Measurements from ENCODE around the gene ATP8A1.
A peak's percentile ranks its signal among the peaks of the same experiment; 100 is the strongest.

ATP8A1 gene

DNA sequence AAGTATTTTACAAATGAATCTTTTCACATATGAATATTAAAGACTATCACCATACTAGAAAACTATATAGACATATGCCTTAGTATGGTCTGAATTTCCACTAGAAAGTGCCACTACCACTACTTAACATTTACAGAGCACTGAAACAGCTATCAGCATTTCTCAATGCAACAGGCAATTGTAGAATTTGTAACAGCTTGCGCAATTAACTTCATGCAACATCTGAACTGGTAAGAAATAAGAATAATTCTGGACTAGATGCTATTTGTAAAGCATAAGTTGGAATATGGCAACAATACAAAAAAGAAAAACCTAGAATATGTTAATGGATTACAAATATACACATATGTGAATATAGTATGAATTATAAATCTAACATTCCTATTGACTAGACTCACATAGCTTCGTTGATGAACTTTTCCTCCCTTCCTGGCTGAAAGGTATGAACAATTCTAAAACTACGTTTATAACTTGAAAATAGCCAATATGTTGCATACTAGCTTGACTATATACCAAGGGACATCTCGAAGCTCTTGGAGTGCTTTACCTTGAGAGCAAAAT, 82.0 kb downstream of the ATP8A1 start:
- Histone ChIP-seq H3K36me3 (ENCODE audit: control insufficient read depth, insufficient read depth, low read length) (peaks cover 5% of the 10 kb centered on the region), H3K4me3 (replicated peaks; ENCODE audit: low read depth, low read length) (no peak overlapping the region), H3K27me3 (replicated peaks; ENCODE audit: control insufficient read depth, insufficient read depth, low read length) (no peaks in the 10 kb centered on the region)
- TF ChIP-seq, protein P1, sequence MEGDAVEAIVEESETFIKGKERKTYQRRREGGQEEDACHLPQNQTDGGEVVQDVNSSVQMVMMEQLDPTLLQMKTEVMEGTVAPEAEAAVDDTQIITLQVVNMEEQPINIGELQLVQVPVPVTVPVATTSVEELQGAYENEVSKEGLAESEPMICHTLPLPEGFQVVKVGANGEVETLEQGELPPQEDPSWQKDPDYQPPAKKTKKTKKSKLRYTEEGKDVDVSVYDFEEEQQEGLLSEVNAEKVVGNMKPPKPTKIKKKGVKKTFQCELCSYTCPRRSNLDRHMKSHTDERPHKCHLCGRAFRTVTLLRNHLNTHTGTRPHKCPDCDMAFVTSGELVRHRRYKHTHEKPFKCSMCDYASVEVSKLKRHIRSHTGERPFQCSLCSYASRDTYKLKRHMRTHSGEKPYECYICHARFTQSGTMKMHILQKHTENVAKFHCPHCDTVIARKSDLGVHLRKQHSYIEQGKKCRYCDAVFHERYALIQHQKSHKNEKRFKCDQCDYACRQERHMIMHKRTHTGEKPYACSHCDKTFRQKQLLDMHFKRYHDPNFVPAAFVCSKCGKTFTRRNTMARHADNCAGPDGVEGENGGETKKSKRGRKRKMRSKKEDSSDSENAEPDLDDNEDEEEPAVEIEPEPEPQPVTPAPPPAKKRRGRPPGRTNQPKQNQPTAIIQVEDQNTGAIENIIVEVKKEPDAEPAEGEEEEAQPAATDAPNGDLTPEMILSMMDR (IDR thresholded peaks at IDR 0.05; ENCODE audit: insufficient read depth, low read length, poor library complexity, severe bottlenecking), result no peak
- DNase-seq (ENCODE audit: extremely low read depth, insufficient read length), result no peak

- Histone ChIP-seq H3K36me3 (ENCODE audit: control insufficient read depth, insufficient read depth, low read length) (peaks cover 5% of the 10 kb centered on the region), H3K27me3 (replicated peaks; ENCODE audit: control insufficient read depth, insufficient read depth, low read length) (no peaks in the 10 kb centered on the region), H3K4me3 (replicated peaks; ENCODE audit: low read depth, low read length) (no peak overlapping the region)
- no peak for DNase-seq (ENCODE audit: extremely low read depth, insufficient read length)
- TF ChIP-seq, protein P1 (IDR thresholded peaks at IDR 0.05; ENCODE audit: insufficient read depth, low read length, poor library complexity, severe bottlenecking), result no peak
These were observed 83.7 kb downstream of the ATP8A1 start for GRCh38 chr4:42573249-42573648.

DNA sequence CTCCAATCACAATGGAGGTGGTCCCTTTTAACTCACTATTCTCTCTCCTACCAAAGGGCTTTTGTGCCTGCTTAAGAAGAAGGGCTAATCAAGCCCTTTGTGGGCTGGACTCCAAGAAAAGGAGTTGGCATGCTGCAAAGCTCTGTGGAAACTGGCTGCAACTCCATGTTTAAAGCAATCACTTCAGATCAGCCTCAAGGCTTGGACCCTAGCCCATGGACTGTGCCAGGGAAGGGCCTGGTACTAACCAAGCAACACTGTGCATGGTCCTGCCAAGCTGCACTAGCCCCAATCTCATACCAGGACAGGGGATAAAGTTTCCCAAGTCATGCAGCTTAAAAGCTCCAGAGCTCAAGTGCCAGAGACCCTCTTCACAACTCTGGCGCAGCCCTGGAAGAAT, 86.7 kb downstream of the ATP8A1 start:
- DNase-seq (ENCODE audit: extremely low read depth, insufficient read length), result no peak
- TF ChIP-seq, protein P1 (IDR thresholded peaks at IDR 0.05; ENCODE audit: insufficient read depth, low read length, poor library complexity, severe bottlenecking), result no peak
- Histone ChIP-seq H3K27me3 (replicated peaks; ENCODE audit: control insufficient read depth, insufficient read depth, low read length) (no peaks in the 10 kb centered on the region), H3K4me3 (replicated peaks; ENCODE audit: low read depth, low read length) (no peak overlapping the region), H3K36me3 (ENCODE audit: control insufficient read depth, insufficient read depth, low read length) (peaks cover 5% of the 10 kb centered on the region)

DNA sequence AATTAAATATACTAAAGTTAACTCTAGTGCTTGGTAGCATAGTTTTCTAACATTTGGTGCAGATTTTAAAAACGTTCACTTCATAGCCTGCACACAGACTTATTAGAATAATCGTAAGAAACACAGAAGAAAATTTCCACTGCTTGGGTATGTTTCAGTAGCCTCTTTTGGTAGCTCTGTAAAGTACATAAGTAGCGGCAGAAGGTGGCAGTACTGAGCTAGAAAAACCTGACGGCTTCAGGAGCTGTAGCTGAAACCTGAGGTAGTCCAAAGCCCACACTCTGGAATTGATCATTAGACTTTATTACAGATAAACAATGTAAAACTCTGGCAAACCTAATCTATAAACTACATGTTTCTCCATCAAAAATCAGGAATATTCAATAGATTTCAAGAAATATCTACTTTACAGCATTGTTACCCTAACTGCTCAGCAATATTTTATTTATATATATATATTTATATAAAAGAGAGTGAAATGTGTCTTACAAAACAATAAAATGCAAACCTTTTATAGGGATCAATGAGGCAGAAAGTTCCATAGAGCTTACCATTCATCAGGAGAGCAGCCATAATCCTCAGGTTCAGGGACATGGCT, 88.2 kb downstream of the ATP8A1 start:
- no peaks in the 10 kb centered on the region for H3K27me3 ChIP-seq (replicated peaks; ENCODE audit: control insufficient read depth, insufficient read depth, low read length)
- TF ChIP-seq, protein P1 (IDR thresholded peaks at IDR 0.05; ENCODE audit: insufficient read depth, low read length, poor library complexity, severe bottlenecking), result peak; percentile 62
- H3K4me3 ChIP-seq (replicated peaks; ENCODE audit: low read depth, low read length), result no peak overlapping the region
- H3K36me3 ChIP-seq (ENCODE audit: control insufficient read depth, insufficient read depth, low read length), result peaks cover 8% of the 10 kb centered on the region
- DNase-seq (ENCODE audit: extremely low read depth, insufficient read length), result peak; percentile 44

DNA sequence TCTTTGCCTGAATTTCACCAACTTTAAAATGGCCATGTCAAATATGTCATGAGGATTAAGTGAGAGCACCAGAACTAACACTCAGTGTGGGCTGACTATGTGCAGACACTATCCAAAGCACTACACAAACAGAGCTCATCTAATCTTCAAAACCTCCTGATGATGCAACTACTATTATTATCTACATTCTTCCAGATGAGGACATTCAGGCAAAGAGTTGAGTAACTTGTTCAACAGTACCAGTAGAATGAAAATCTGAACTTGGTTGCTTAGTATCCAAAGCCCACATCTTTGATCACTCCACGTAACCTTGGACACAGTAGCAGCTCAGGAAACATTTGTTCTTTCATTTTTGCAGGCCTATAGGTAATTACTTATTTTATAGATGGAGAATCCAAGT, 90.1 kb downstream of the ATP8A1 start:
- Histone ChIP-seq H3K4me3 (replicated peaks; ENCODE audit: low read depth, low read length) (no peak overlapping the region), H3K27me3 (replicated peaks; ENCODE audit: control insufficient read depth, insufficient read depth, low read length) (no peaks in the 10 kb centered on the region), H3K36me3 (ENCODE audit: control insufficient read depth, insufficient read depth, low read length) (peaks cover 11% of the 10 kb centered on the region)
- DNase-seq (ENCODE audit: extremely low read depth, insufficient read length), result no peak
- TF ChIP-seq, protein P1 (IDR thresholded peaks at IDR 0.05; ENCODE audit: insufficient read depth, low read length, poor library complexity, severe bottlenecking), result no peak

Data from GM06990 (cell line).